Adipocyte (in vitro differentiated cells): Measurements from ENCODE around the gene CEACAM19.
"Not testable (repeated sequence)": the region's sequence is repeated elsewhere in the genome, so short reads cannot be mapped to it uniquely, and the experiment has no call there.

Source experiments
- DNase-seq: peaks from one replicate; pipeline ENCODE4 v3.0.0-alpha.2; 2015; ENCODE audit warnings: low read depth
- H3K27me3 ChIP-seq: replicated peaks from 2 replicates; pipeline ENCODE4 v1.7.0; 2013; ENCODE audit warnings: mild to moderate bottlenecking, low read length, moderate library complexity; ENCODE audit not compliant: control insufficient read depth, insufficient read depth
- H3K36me3 ChIP-seq: 2 replicates; pipeline ENCODE4 v1.7.0; 2013; ENCODE audit warnings: low read length, mild to moderate bottlenecking, moderate library complexity; ENCODE audit not compliant: control insufficient read depth, insufficient read depth, severe bottlenecking
- H3K4me1 ChIP-seq: 2 replicates; pipeline ENCODE4 v1.7.0; 2013; ENCODE audit warnings: mild to moderate bottlenecking, low read length, moderate library complexity; ENCODE audit not compliant: control insufficient read depth, insufficient read depth
- H3K4me3 ChIP-seq: 2 replicates; pipeline ENCODE4 v1.7.0; 2013; ENCODE audit warnings: mild to moderate bottlenecking, low read length, moderate library complexity
- H3K9ac ChIP-seq: 2 replicates; pipeline ENCODE4 v1.7.0; 2013; ENCODE audit warnings: mild to moderate bottlenecking, low read length, moderate library complexity
- H3K9me3 ChIP-seq: 2 replicates; pipeline ENCODE4 v1.7.0; 2013; ENCODE audit warnings: mild to moderate bottlenecking, low read length, moderate library complexity; ENCODE audit not compliant: control insufficient read depth

The CEACAM19 gene

GRCh38 chr19:44671400-44671799 lies at the start of gene CEACAM19:
CEACAM19 (plus strand) TSS chr19:44671482; CDS start chr19:44671932, 450 bp downstream.
- Histone ChIP-seq H3K9me3 (peaks cover 3% of the 10 kb centered on the region), H3K9ac (no peak within 1 kb of the TSS), H3K4me1 (no peaks in the 10 kb centered on the region), H3K27me3 (no peaks in the 10 kb centered on the region), H3K36me3 (no peaks in the 10 kb centered on the region), H3K4me3 (no peak within 1 kb of the TSS)
- no peak for DNase-seq

- DNase-seq, result no peak
Measured at GRCh38 chr19:44623080-44623479, 48.2 kb upstream of the CEACAM19 start.

GRCh38 chr19:44623626-44624025 lies 47.7 kb upstream of the CEACAM19 start:
- Histone ChIP-seq H3K36me3 (no peaks in the 10 kb centered on the region), H3K9ac (no peak overlapping the region), H3K27me3 (no peaks in the 10 kb centered on the region), H3K4me1 (peaks cover 18% of the 10 kb centered on the region), H3K4me3 (no peak overlapping the region), H3K9me3 (no peaks in the 10 kb centered on the region)
- DNase-seq, result no peak

More at GRCh38 chr19:44623080-44623479, 48.2 kb upstream of the CEACAM19 start:
- no peaks in the 10 kb centered on the region for H3K9me3 ChIP-seq
- H3K27me3 ChIP-seq, result no peaks in the 10 kb centered on the region
- no peak overlapping the region for H3K9ac ChIP-seq
- H3K4me3 ChIP-seq, result no peak overlapping the region
- no peaks in the 10 kb centered on the region for H3K36me3 ChIP-seq
- H3K4me1 ChIP-seq, result peaks cover 18% of the 10 kb centered on the region

GRCh38 chr19:44624840-44625354 lies 46.4 kb upstream of the CEACAM19 start:
- no peak overlapping the region for H3K4me3 ChIP-seq
- no peak for DNase-seq
- H3K4me1 ChIP-seq, result peaks cover 18% of the 10 kb centered on the region
- H3K9me3 ChIP-seq, result no peaks in the 10 kb centered on the region
- no peaks in the 10 kb centered on the region for H3K36me3 ChIP-seq
- H3K27me3 ChIP-seq, result no peaks in the 10 kb centered on the region
- H3K9ac ChIP-seq, result no peak overlapping the region

GRCh38 chr19:44625637-44626036 lies 45.6 kb upstream of the CEACAM19 start:
- not testable (repeated sequence) for H3K4me3 ChIP-seq, H3K36me3 ChIP-seq, H3K9ac ChIP-seq, H3K27me3 ChIP-seq, H3K9me3 ChIP-seq, DNase-seq
- H3K4me1 ChIP-seq, result peaks cover 18% of the 10 kb centered on the region

GRCh38 chr19:44626048-44626624 lies 45.1 kb upstream of the CEACAM19 start:
- H3K4me1 ChIP-seq, result peaks cover 18% of the 10 kb centered on the region
- H3K4me3 ChIP-seq, result no peak overlapping the region
- no peak overlapping the region for H3K9ac ChIP-seq
- H3K9me3 ChIP-seq, result no peaks in the 10 kb centered on the region
- peak; percentile 76 for DNase-seq
- no peaks in the 10 kb centered on the region for H3K27me3 ChIP-seq
- H3K36me3 ChIP-seq, result no peaks in the 10 kb centered on the region

- H3K36me3 ChIP-seq, result no peaks in the 10 kb centered on the region
- no peak overlapping the region for H3K4me3 ChIP-seq
- H3K9me3 ChIP-seq, result no peaks in the 10 kb centered on the region
- no peaks in the 10 kb centered on the region for H3K27me3 ChIP-seq
- no peak overlapping the region for H3K9ac ChIP-seq
- peaks cover 18% of the 10 kb centered on the region for H3K4me1 ChIP-seq
- no peak for DNase-seq
Measured at GRCh38 chr19:44627631-44628030, 43.7 kb upstream of the CEACAM19 start.

GRCh38 chr19:44628793-44629192 lies 42.5 kb upstream of the CEACAM19 start:
- no peaks in the 10 kb centered on the region for H3K36me3 ChIP-seq
- H3K4me1 ChIP-seq, result peaks cover 12% of the 10 kb centered on the region
- DNase-seq, result no peak
- no peak overlapping the region for H3K9ac ChIP-seq
- H3K27me3 ChIP-seq, result no peaks in the 10 kb centered on the region
- H3K4me3 ChIP-seq, result no peak overlapping the region
- no peaks in the 10 kb centered on the region for H3K9me3 ChIP-seq

GRCh38 chr19:44631611-44632010 lies 39.7 kb upstream of the CEACAM19 start:
- H3K9ac ChIP-seq, H3K36me3 ChIP-seq, DNase-seq, H3K27me3 ChIP-seq, H3K4me3 ChIP-seq, H3K9me3 ChIP-seq: not testable (repeated sequence)
- peaks cover 19% of the 10 kb centered on the region for H3K4me1 ChIP-seq

- H3K4me3 ChIP-seq, H3K36me3 ChIP-seq, H3K9me3 ChIP-seq, H3K9ac ChIP-seq, H3K27me3 ChIP-seq: not testable (repeated sequence)
- H3K4me1 ChIP-seq, result peaks cover 15% of the 10 kb centered on the region
- DNase-seq, result peak; percentile 20
Measured at GRCh38 chr19:44634058-44634457, 37.2 kb upstream of the CEACAM19 start.

GRCh38 chr19:44634785-44635184 lies 36.5 kb upstream of the CEACAM19 start:
- H3K4me1 ChIP-seq, result peaks cover 15% of the 10 kb centered on the region
- no peaks in the 10 kb centered on the region for H3K27me3 ChIP-seq
- peaks cover 2% of the 10 kb centered on the region for H3K9me3 ChIP-seq
- no peak overlapping the region for H3K4me3 ChIP-seq
- H3K9ac ChIP-seq, result no peak overlapping the region
- no peaks in the 10 kb centered on the region for H3K36me3 ChIP-seq
- no peak for DNase-seq
